ENCODE measurements around the gene FAM110C.

FAM110C gene

DNA sequence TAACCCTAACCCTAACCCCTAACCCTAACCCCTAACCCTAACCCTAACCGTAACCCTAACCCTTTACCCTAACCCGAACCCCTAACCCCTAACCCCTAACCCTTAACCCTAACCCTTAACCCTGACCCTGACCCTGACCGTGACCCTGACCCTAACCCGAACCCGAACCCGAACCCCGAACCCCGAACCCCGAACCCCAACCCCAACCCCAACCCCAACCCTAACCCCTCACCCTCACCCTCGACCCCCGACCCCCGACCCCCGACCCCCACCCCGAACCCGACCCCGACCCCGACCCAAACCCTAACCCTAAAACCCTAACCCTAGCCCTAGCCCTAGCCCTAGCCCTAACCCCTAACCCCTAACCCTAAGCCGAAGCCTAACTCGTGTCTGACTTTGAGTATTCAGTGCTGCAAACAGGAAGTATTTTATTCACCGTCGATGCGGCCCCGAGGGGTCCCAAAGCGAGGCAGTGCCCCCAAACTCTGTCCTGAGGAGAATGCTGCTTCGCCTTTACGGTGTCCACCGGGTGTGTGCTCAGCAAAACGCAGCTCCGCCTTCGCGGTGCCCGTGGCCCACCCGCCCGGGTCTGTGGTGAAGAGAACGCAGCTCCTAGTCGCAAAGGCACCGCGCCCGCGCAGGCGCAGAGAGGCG, 36.0 kb downstream of the FAM110C start:
- FAIRE-seq (no peak), DNase-seq (ENCODE audit: insufficient read length, low spot score) (no peak)

Measured in HTR-8/SVneo (cell line).